Fibroblast of lung (primary cell): Measurements from ENCODE around the gene NOL12. TPM values are rescaled to one million over a fixed set of nuclear protein-coding genes. Genes with fewer than 3 reads are reported as not detected.

Experiments
- DNase-seq, 2 donors: peaks; one replicate each; pipeline versions ENCODE4 v3.0.0 to v3.0.0-alpha.2; 2010; ENCODE audit warnings: low read depth in 2 of 2
- H2AFZ ChIP-seq: 2 replicates; pipeline ENCODE4 v1.5.1; 2012; ENCODE audit warnings: low read length, control low read depth, inconsistent platforms
- H3K27ac ChIP-seq: 2 replicates; pipeline ENCODE4 v1.5.1; 2011; ENCODE audit warnings: low read length, control low read depth; ENCODE audit not compliant: insufficient read depth
- H3K27me3 ChIP-seq: 2 replicates; pipeline ENCODE4 v1.5.1; 2011; ENCODE audit warnings: mild to moderate bottlenecking, low read length; ENCODE audit not compliant: control insufficient read depth, insufficient read depth
- H3K36me3 ChIP-seq: 2 replicates; pipeline ENCODE4 v1.5.1; 2011; ENCODE audit warnings: low read length; ENCODE audit not compliant: control insufficient read depth, insufficient read depth
- H3K4me1 ChIP-seq: 2 replicates; pipeline ENCODE4 v1.5.1; 2011; ENCODE audit warnings: low read length; ENCODE audit not compliant: control insufficient read depth, insufficient read depth; ENCODE audit errors: extremely low read depth
- H3K4me2 ChIP-seq: 2 replicates; pipeline ENCODE4 v1.5.1; 2011; ENCODE audit warnings: low read length, control low read depth; ENCODE audit not compliant: insufficient read depth; ENCODE audit errors: extremely low read depth
- H3K4me3 ChIP-seq, 4 experiments: fragments of 200-600 bp in 1 of 4; sonication (generic) in 1 of 4; replicated peaks in 1 of 4; 2 replicates each; pipeline ENCODE4 v1.5.1; 2011 to 2016; ENCODE audit warnings: low read length in 4 of 4, low read depth in 3 of 4, mild to moderate bottlenecking in 3 of 4, control low read depth in 2 of 4, inconsistent platforms in 1 of 4, mixed read lengths in 1 of 4; ENCODE audit not compliant: insufficient read depth in 1 of 4; ENCODE audit errors: control extremely low read depth in 1 of 4
- H3K79me2 ChIP-seq: 2 replicates; pipeline ENCODE4 v1.5.1; 2012; ENCODE audit warnings: mild to moderate bottlenecking, low read length, inconsistent platforms; ENCODE audit not compliant: control insufficient read depth, insufficient read depth
- H3K9ac ChIP-seq: 2 replicates; pipeline ENCODE4 v1.5.1; 2011; ENCODE audit warnings: mild to moderate bottlenecking, low read length, control low read depth; ENCODE audit not compliant: insufficient read depth
- H3K9me3 ChIP-seq: 2 replicates; pipeline ENCODE4 v1.5.1; 2012; ENCODE audit warnings: low read depth, low read length; ENCODE audit not compliant: control insufficient read depth, insufficient read depth
- H4K20me1 ChIP-seq: 2 replicates; pipeline ENCODE4 v1.5.1; 2011; ENCODE audit warnings: low read length; ENCODE audit not compliant: control insufficient read depth, insufficient read depth; ENCODE audit errors: extremely low read depth
- CTCF ChIP-seq, 2 donors: IDR thresholded peaks in 1 of 2; conservative IDR thresholded peaks in 1 of 2; 1 replicate in 1 of 2; 2 replicates in 1 of 2; pipeline ENCODE4 v1.5.1; 2011 to 2012; ENCODE audit warnings: low read length in 2 of 2, control low read depth in 1 of 2, inconsistent platforms in 1 of 2, low read depth in 1 of 2, mild to moderate bottlenecking in 1 of 2
- EZH2 ChIP-seq: IDR thresholded peaks from 2 replicates; pipeline ENCODE4 v1.5.1; 2012; ENCODE audit warnings: low read length, control low read depth, mild to moderate bottlenecking; ENCODE audit errors: missing control alignments
- polyA plus RNA-seq, 2 donors: library from polyadenylated mRNA; depleted of rRNA in 1 of 2; stranded (reverse) in 1 of 2; unstranded in 1 of 2; fragments of >200 nt; gene quantifications; 2 replicates each; pipeline ENCODE4 v1.2.1, GENCODE V29; 2011 to 2012; ENCODE audit warnings: missing spikeins in 1 of 2
- total RNA-seq: library from RNA; depleted of rRNA; stranded (reverse); fragments of >200 nt; gene quantifications from 2 replicates; pipeline ENCODE4 v1.2.1, GENCODE V29; 2014

NOL12 gene
- total and polyA plus RNA-seq, 2 donors (not counting 1 experiment from before 2014, with no cell fraction given), result 12.8 to 15.4 TPM

GRCh38 chr22:37640591-37641560 lies 45.3 kb upstream of the NOL12 start:
- H3K9ac ChIP-seq, result no peak overlapping the region
- H3K36me3 ChIP-seq, result peaks cover 4% of the 10 kb centered on the region
- no peaks in the 10 kb centered on the region for H4K20me1 ChIP-seq
- no peak overlapping the region for H3K27ac ChIP-seq
- H3K79me2 ChIP-seq, result no peaks in the 10 kb centered on the region
- H3K27me3 ChIP-seq, result no peaks in the 10 kb centered on the region
- H3K4me3 ChIP-seq, result peak overlapping the region in 3 of 4 experiments; percentile 24 to 64 (median 46)
- TF ChIP-seq EZH2 (no peak), CTCF (conservative IDR thresholded peaks at IDR 0.05 in 1 of 2, IDR thresholded peaks at IDR 0.05 in 1 of 2; ENCODE audit: low read depth in 1 of 2, low read length in 2 of 2) (no peak)
- H2AFZ ChIP-seq, result no peak overlapping the region
- no peaks in the 10 kb centered on the region for H3K9me3 ChIP-seq
- DNase-seq, result no peak
- H3K4me1 ChIP-seq, result peaks cover 18% of the 10 kb centered on the region
- H3K4me2 ChIP-seq, result peak overlapping the region; percentile 82

- peaks cover 17% of the 10 kb centered on the region for H3K4me1 ChIP-seq
- H3K4me3 ChIP-seq, result no peak overlapping the region
- DNase-seq, result no peak
- H3K79me2 ChIP-seq, result no peaks in the 10 kb centered on the region
- H3K36me3 ChIP-seq, result peaks cover 4% of the 10 kb centered on the region
- no peak overlapping the region for H3K27ac ChIP-seq
- no peak overlapping the region for H3K9ac ChIP-seq
- H2AFZ ChIP-seq, result no peak overlapping the region
- no peak overlapping the region for H3K4me2 ChIP-seq
- no peaks in the 10 kb centered on the region for H3K27me3 ChIP-seq
- TF ChIP-seq EZH2, result no peak
- no peak for TF ChIP-seq CTCF (conservative IDR thresholded peaks at IDR 0.05 in 1 of 2, IDR thresholded peaks at IDR 0.05 in 1 of 2; ENCODE audit: low read depth in 1 of 2, low read length in 2 of 2)
- no peaks in the 10 kb centered on the region for H3K9me3 ChIP-seq
- H4K20me1 ChIP-seq, result no peaks in the 10 kb centered on the region
Observed at GRCh38 chr22:37641561-37641949, 44.6 kb upstream of the NOL12 start.

- H2AFZ ChIP-seq, result no peak overlapping the region
- no peak overlapping the region for H3K4me2 ChIP-seq
- H3K36me3 ChIP-seq, result peaks cover 4% of the 10 kb centered on the region
- no peaks in the 10 kb centered on the region for H3K9me3 ChIP-seq
- H3K79me2 ChIP-seq, result no peaks in the 10 kb centered on the region
- no peaks in the 10 kb centered on the region for H3K27me3 ChIP-seq
- H4K20me1 ChIP-seq, result no peaks in the 10 kb centered on the region
- peak; percentile 29 to 72 for DNase-seq
- H3K4me3 ChIP-seq, result no peak overlapping the region
- peak; percentile 72 to 94 for TF ChIP-seq CTCF (conservative IDR thresholded peaks at IDR 0.05 in 1 of 2, IDR thresholded peaks at IDR 0.05 in 1 of 2; ENCODE audit: low read depth in 1 of 2, low read length in 2 of 2)
- no peak for TF ChIP-seq EZH2
- H3K27ac ChIP-seq, result no peak overlapping the region
- peaks cover 12% of the 10 kb centered on the region for H3K4me1 ChIP-seq
- H3K9ac ChIP-seq, result no peak overlapping the region
Observed at GRCh38 chr22:37643225-37643847, 42.8 kb upstream of the NOL12 start.
